BE2C (cell line): Measurements from ENCODE around the gene ZSWIM5.

Experiments used
- DNase-seq: peaks from one replicate; pipeline ENCODE4 v3.0.0-alpha.2; 2020
- H3K27me3 ChIP-seq: fragments of 250-450 bp; sonication (Bioruptor Pico); 2 replicates; pipeline ENCODE4 v1.5.1; 2020; ENCODE audit warnings: mild to moderate bottlenecking
- H3K36me3 ChIP-seq: fragments of 250-450 bp; sonication (Bioruptor Pico); 2 replicates; pipeline ENCODE4 v1.5.1; 2020; ENCODE audit warnings: mild to moderate bottlenecking
- H3K4me1 ChIP-seq: fragments of 250-450 bp; sonication (Bioruptor Pico); 2 replicates; pipeline ENCODE4 v1.5.1; 2020
- H3K4me3 ChIP-seq: 2 replicates; pipeline ENCODE4 v1.5.1; 2011; ENCODE audit warnings: low read depth, low read length
- H3K9me3 ChIP-seq: fragments of 250-450 bp; sonication (Bioruptor Pico); 2 replicates; pipeline ENCODE4 v1.5.1; 2020
- TF ChIP-seq, protein P1 (sequence below): IDR thresholded peaks from 2 replicates; pipeline ENCODE4 v1.5.1; 2012; ENCODE audit warnings: mild to moderate bottlenecking, low read depth, low read length

Gene ZSWIM5

DNA sequence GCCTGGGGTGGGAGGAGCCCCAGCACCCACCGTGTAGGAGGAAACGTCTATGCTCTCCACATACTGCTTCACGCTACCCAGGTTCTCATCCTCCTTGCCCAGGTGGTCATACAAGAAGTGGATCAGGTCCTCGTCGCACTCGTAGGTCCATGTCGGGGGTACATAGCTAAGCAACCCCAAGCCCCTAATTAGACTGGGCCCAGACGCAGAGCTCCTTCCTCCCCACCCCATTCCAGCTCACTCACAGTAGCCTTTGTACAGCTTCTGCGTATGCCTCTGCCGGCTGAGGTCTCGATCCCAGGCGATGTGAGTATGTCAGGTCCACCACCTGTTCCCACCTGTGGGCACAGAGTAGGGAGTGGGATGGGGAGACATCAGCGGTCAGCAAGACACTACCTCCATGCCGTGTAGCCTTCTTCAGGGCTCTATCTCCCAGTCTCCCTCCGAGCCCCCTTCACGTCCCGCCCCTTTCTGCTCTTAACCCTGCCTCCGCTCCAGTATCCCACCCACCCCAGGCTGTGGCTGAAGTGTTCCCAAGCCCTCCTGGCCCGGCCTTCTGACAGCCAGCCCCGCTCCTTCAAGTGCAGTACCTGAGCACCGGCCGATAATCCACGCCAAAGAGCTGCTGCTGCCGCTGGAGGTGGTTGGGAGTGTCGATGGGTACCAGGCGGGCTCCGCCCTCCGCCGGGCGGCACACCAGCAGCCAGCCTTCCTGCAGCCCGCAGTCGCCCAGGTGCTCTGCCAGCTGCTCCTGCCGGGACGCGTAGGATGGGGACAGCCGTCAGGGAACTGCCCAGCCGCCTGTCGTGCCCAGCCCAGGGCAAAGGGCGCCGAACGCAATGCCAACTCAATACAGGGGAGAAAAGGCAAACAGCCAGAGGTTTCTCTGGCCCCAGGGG, 196.2 kb downstream of the ZSWIM5 start:
- Histone ChIP-seq H3K9me3 (no peaks in the 10 kb centered on the region), H3K4me1 (peaks cover 3% of the 10 kb centered on the region; the same call in 1 of the 2 replicates), H3K27me3 (no peaks in the 10 kb centered on the region), H3K36me3 (no peaks in the 10 kb centered on the region), H3K4me3 (peak overlapping the region; percentile 80)
- no peak for DNase-seq
- TF ChIP-seq, protein P1, sequence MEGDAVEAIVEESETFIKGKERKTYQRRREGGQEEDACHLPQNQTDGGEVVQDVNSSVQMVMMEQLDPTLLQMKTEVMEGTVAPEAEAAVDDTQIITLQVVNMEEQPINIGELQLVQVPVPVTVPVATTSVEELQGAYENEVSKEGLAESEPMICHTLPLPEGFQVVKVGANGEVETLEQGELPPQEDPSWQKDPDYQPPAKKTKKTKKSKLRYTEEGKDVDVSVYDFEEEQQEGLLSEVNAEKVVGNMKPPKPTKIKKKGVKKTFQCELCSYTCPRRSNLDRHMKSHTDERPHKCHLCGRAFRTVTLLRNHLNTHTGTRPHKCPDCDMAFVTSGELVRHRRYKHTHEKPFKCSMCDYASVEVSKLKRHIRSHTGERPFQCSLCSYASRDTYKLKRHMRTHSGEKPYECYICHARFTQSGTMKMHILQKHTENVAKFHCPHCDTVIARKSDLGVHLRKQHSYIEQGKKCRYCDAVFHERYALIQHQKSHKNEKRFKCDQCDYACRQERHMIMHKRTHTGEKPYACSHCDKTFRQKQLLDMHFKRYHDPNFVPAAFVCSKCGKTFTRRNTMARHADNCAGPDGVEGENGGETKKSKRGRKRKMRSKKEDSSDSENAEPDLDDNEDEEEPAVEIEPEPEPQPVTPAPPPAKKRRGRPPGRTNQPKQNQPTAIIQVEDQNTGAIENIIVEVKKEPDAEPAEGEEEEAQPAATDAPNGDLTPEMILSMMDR: no peak

DNA sequence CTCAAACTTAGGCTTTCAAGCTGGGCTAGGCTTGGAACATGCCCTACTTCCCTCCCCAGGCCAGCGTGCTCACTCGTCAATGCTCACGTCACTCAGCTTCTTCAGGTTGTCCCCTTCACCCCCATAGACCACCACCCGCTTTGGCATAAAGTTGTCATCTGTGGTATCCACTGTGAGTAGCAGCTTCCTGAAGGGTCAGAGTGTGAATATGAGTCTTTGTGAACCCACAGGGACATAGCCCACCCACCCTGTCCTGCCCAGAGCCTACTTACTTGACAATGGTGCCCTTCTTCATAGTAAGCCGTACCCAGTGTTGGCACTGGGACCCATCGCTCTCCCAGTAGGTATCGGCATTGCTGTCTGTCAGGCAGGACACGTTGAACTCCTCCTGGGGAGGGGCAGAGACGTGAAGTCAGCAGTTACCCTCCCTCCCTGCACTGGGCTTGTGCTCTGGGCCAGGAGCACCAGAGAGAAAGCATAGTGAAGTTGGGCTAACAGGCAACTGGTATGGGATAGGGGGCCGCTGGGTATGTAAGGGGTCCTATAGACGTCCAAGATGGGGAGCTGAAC, 197.0 kb downstream of the ZSWIM5 start:
- Histone ChIP-seq H3K9me3 (no peaks in the 10 kb centered on the region), H3K4me1 (peaks cover 3% of the 10 kb centered on the region; the same call in 1 of the 2 replicates), H3K4me3 (no peak overlapping the region), H3K27me3 (no peaks in the 10 kb centered on the region), H3K36me3 (no peaks in the 10 kb centered on the region)
- no peak for DNase-seq
- TF ChIP-seq, protein P1: no peak

DNA sequence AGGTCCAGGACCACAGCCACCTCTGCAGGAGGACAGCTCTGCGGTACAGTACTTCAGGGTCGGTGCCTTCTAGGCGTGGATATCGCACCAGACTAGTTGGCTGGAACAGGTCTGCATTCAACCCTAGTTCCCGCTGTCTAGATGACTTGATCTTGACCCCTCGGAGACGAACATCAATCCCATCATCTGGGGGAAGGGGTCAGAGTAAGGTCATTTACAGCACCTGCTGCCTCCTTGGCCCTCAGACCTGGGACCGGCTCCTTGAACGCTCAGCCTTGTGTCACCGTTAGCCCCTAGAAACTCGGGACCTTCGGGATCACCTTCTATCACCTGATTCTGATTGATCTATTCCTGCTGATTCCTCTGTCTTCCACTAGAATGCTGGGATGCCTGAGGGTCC, 197.9 kb downstream of the ZSWIM5 start:
- DNase-seq: no peak
- Histone ChIP-seq H3K36me3 (no peaks in the 10 kb centered on the region), H3K9me3 (no peaks in the 10 kb centered on the region), H3K4me3 (no peak overlapping the region), H3K27me3 (no peaks in the 10 kb centered on the region), H3K4me1 (peaks cover 3% of the 10 kb centered on the region; the same call in 1 of the 2 replicates)
- TF ChIP-seq, protein P1: no peak

DNA sequence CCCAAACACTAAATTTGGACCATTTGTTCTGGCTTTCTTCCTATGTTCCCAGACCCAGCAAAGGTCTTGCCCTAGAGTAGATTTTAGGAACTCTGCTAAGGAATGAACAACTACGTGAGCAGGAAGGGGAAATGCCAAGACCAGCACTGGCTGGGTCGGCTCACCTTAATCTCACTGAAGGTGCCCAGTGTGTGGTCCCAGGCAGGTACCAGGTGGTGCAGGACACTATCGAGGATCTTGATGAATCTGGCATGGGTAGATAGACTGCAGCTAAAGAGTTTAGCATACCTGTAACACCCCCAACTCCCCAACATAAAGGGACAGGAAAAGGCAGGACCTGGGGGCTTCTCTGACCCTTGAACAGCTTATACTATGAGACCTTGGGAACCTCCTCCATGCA, 198.3 kb downstream of the ZSWIM5 start:
- Histone ChIP-seq H3K4me3 (no peak overlapping the region), H3K27me3 (no peaks in the 10 kb centered on the region), H3K9me3 (no peaks in the 10 kb centered on the region), H3K36me3 (no peaks in the 10 kb centered on the region), H3K4me1 (peaks cover 3% of the 10 kb centered on the region; the same call in 1 of the 2 replicates)
- DNase-seq: no peak
- TF ChIP-seq, protein P1: no peak

DNA sequence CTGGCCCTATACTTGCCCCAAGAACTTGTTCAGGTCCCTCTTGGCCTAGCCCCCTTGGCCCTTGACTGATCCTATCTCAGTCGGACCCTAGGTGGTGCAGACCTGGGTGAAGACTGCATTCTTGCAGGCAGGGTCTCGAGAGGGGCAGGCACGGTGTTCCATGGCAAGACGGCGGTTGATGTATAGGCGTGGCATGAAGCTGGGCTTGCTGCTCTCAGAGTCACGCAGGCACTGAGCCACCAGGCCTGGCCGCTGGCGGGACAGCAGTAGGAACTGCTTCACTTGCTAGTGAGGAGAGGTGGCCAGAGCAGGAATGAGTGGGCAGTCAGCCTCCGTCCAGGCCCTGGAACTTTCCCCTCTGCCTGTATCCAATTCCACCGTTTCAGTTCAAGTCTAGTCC, 199.1 kb downstream of the ZSWIM5 start:
- TF ChIP-seq, protein P1: no peak
- Histone ChIP-seq H3K27me3 (no peaks in the 10 kb centered on the region), H3K4me3 (no peak overlapping the region), H3K4me1 (peaks cover 3% of the 10 kb centered on the region; the same call in 1 of the 2 replicates), H3K36me3 (no peaks in the 10 kb centered on the region), H3K9me3 (no peaks in the 10 kb centered on the region)
- DNase-seq: no peak

DNA sequence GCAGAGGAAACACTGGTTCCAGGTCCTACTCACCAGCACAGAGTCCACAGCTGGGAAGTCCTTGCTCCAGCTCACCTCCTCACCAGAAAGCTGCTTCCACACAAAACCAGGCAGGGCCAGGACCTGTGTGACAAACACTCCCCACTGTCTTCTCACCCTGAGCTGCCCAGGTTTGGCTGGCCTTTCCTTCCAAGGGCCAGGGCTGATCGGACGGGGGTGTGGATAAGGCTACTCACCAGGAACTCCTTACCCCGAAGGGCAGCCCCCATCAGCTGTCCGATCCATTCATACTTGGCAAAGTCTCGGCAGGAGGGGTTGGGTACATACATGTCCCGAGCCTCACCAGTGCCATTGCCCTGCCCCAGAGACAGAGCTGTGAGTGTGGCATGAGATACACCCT, 200.6 kb downstream of the ZSWIM5 start:
- Histone ChIP-seq H3K4me1 (no peaks in the 10 kb centered on the region), H3K36me3 (no peaks in the 10 kb centered on the region), H3K4me3 (no peak overlapping the region), H3K9me3 (no peaks in the 10 kb centered on the region), H3K27me3 (no peaks in the 10 kb centered on the region)
- TF ChIP-seq, protein P1: no peak
- DNase-seq: no peak
